GM11168 (cell line): Measurements from ENCODE around the gene DBP.

Experiments used
- in situ Hi-C: fragments of 300-500 bp; cut with MboI; formaldehyde crosslinking; loops from one replicate; pipeline ENCODE4 v1.12.0; 2022; ENCODE audit warnings: low sequenced_read_pairs; ENCODE audit not compliant: unreplicated experiment

Gene DBP

DNA sequence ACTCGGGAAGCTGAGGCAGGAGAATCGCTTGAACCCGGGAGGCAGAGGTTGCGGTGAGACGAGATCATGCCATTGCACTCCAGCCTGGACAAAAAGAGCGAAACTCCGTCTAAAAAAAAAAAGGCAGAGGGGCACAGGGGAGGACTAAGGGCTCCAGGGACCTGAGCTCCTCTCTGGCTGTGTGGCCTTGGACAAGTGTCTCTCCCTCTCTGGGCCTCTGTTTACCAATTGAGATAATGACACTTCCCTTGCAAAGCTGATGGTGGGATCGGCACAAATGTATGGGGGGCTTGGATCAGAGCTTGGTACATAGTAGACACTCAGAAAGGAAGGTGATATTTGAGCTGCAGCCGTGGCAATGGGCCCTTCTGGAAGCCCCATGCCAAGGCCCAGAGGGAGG is 42.0 kb downstream of the DBP start:
- in situ Hi-C loops: no loop called here

DNA sequence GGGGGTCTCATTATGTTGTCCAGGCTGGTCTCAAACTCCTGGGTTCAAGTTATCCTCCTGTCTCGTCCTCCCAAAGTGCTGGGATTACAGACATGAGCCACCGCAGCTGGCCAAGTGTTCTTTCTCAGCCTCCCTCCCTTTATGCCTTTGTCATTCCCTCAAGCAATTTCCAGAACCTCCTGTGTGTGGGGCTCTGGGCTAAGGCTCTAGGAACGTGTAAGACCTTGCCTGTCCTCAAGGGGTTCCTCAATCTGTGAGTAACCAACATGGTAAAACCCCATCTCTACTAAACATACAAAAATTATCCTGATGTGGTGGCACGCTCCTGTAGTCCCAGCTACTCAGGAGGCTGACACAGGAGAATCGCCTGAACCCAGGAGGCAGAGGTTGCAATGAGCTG is 46.2 kb downstream of the DBP start:
- in situ Hi-C loops: no loop called here

DNA sequence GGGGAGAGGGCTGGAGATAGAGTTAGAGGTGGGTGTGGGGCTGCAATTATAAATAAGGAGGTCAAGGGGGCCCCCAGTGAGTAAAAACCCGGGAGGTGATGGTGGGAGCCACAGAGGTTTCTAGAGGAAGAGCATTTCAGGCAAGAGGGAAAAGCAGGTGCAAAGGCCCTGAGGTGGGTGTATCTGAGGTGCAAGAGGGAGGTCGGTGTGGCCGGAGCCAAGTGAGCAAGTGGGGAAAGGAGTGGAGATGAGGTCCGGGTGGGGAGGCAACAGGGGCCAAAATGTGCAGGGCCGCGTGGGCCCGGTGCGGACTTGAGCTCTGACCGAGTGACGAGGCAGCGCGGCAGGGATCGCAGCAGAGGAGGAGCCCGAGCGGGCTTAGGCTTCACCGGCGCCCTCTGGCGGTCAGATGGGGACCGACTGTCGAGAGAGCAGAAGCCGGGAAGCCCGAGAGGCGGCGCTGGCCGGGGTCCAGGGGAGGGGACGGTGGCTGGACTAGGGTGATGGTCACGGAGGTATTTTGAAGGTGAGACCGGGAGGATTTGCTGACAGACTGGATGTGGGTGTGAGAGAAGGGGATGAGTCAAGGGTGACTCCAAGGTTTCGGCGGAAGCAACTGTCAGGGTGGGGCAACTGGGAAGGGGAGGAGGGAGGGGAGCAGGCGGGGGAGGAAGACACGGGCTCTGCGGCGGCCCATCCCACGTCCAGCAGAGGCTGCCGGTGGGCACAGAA is 48.3 kb downstream of the DBP start:
- in situ Hi-C loops: loop anchor here (10.0 kb wide), 1 partner anchor 84 kb away; no protein-coding TSS in a partner anchor

DNA sequence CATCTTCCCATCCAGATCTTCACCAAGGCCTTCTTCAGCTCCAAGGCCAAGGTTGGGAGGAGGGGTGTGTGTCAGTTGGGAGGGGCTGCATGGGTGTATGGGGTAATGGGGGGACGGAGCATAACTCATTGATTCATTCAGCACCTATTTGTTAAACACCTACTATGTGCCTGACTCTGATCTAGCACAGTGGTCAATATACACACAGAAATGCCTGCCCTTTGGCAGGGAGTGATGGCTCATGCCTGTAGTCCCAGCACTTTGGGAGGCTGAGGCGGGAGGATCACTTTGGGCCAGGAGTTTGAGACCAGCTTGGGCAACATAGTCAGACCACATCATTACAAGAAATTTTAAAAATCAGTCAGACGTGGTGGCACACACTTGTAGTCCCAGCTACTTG is 49.8 kb downstream of the DBP start:
- in situ Hi-C loops: loop anchor here (10.0 kb wide), 1 partner anchor 83 kb away; no protein-coding TSS in a partner anchor

DNA sequence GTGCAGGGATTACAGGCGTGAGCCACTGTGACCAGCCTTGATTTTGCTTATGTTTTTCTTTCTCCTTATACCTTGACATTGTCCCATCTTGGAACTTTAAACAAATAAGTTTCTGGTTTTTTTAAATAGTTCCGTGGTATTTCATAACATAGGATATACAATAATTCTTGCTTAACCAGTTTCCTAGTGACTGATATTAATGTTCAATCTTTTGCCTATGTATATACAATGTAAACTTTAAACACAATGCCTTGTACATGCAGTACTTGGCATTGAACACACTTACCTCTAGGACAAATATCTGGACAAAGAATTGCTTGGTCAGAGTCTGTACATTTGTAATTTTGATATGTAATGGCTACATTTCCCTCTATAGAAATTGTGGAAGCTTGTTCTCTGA is 55.0 kb downstream of the DBP start:
- in situ Hi-C loops: loop anchor here (10.0 kb wide), 1 partner anchor 77 kb away; no protein-coding TSS in a partner anchor
